ENCODE results near the gene SLC16A4.
A peak's percentile ranks its signal among the peaks of the same experiment; 100 is the strongest.

SLC16A4 gene

DNA sequence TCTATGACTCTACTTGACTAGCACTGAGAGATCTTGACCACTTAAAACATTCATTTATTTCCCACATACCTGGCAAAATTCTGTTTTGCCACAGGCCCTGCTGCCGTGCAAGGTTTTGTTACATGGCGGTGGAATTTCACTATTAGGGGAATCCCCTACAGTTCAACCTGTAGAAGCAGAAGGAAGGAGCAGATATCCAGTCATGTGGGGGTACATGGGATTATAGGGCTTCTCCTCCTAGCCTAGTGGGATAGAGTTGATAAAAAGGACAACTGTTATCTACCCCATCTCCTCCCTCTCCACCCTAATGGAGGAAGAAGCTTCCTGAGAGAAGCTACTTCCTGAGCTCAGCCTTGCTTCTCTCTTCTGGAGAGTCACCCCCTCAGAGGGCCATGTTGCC lies 42.4 kb upstream of the SLC16A4 start:
- no peak for TF ChIP-seq POLR2A (IDR thresholded peaks at IDR 0.05; ENCODE audit: extremely low read depth, insufficient read length)
- no peak for TF ChIP-seq MYC (IDR thresholded peaks at IDR 0.05; ENCODE audit: low read depth, low read length)
- TF ChIP-seq, protein P1, sequence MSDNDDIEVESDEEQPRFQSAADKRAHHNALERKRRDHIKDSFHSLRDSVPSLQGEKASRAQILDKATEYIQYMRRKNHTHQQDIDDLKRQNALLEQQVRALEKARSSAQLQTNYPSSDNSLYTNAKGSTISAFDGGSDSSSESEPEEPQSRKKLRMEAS (IDR thresholded peaks at IDR 0.05; ENCODE audit: low read depth, low read length) = no peak
- TF ChIP-seq, protein P2, sequence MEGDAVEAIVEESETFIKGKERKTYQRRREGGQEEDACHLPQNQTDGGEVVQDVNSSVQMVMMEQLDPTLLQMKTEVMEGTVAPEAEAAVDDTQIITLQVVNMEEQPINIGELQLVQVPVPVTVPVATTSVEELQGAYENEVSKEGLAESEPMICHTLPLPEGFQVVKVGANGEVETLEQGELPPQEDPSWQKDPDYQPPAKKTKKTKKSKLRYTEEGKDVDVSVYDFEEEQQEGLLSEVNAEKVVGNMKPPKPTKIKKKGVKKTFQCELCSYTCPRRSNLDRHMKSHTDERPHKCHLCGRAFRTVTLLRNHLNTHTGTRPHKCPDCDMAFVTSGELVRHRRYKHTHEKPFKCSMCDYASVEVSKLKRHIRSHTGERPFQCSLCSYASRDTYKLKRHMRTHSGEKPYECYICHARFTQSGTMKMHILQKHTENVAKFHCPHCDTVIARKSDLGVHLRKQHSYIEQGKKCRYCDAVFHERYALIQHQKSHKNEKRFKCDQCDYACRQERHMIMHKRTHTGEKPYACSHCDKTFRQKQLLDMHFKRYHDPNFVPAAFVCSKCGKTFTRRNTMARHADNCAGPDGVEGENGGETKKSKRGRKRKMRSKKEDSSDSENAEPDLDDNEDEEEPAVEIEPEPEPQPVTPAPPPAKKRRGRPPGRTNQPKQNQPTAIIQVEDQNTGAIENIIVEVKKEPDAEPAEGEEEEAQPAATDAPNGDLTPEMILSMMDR (IDR thresholded peaks at IDR 0.05; ENCODE audit: low read depth, low read length) = no peak
- no peak for DNase-seq (ENCODE audit: low read depth)
- no peak overlapping the region for H3K4me3 ChIP-seq (ENCODE audit: low read depth, low read length)

DNA sequence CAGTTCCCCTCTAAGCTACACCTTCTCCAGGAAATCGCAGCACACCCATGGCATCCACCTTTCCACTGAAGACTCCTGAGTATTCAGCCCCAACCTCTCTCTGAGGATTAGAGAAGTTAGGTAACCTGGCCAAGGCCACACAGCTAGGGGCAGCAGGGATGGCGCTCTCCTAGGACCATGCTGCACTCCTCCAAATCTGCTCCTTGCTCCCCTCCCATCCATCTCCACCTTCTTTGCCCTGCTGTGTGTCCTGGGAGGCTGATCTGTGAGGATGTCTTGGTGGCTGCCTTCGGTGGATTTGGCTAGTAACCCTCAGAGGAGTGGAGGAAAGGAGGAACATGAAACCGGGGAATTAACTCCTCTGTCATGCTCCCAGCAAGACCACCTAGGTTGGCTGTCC lies 40.1 kb upstream of the SLC16A4 start:
- DNase-seq (ENCODE audit: low read depth) = no peak

DNA sequence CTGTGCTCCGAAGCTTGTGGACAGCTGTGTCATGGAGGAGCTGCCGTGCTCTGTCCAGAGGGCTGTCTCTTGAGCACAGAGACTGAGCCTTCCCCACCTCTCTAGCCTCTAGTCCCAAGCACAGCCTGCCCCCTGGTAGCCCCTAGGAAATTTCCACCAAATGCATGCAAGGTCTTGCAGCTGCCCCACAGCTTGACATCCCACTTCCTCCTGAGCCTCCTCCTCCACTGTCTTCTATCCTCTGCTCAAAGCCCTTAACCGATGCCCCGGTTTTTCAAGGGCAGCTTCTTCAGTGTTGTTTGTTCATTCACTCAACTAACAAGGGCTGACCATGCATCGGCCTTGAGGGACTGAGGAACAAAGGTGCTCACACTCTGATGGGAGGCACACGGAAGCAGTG lies 39.5 kb upstream of the SLC16A4 start:
- TF ChIP-seq MYC (IDR thresholded peaks at IDR 0.05; ENCODE audit: low read depth, low read length) = no peak
- TF ChIP-seq, protein P2 (IDR thresholded peaks at IDR 0.05; ENCODE audit: low read depth, low read length) = no peak
- TF ChIP-seq, protein P1 (IDR thresholded peaks at IDR 0.05; ENCODE audit: low read depth, low read length) = no peak
- no peak for TF ChIP-seq POLR2A (IDR thresholded peaks at IDR 0.05; ENCODE audit: extremely low read depth, insufficient read length)
- DNase-seq (ENCODE audit: low read depth) = peak; percentile 57
- H3K4me3 ChIP-seq (ENCODE audit: low read depth, low read length) = peak overlapping the region; percentile 25

More for the DNA sequence above, 40.1 kb upstream of the SLC16A4 start:
- no peak for TF ChIP-seq POLR2A (IDR thresholded peaks at IDR 0.05; ENCODE audit: extremely low read depth, insufficient read length)
- TF ChIP-seq, protein P1 (IDR thresholded peaks at IDR 0.05; ENCODE audit: low read depth, low read length) = no peak
- no peak overlapping the region for H3K4me3 ChIP-seq (ENCODE audit: low read depth, low read length)

DNA sequence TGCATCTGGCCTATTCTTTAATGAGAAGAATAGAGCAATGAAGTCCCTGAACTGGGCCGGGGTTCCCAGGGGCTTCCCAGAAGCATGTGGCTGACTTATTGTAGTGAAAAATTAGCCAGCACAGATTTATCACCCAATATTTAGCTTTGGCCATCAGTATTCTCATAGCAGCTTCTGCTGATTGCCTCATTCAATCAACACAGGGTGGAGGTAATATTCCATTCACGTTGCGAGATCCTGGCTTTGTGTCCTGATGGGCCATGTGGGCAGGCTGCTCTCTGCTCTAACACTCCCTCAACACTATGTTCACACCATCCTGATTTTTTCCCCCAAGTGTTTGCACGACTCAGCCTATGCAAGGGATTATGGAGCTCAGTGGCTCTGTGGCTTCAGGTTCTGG lies 38.1 kb upstream of the SLC16A4 start:
- TF ChIP-seq, protein P2 (IDR thresholded peaks at IDR 0.05; ENCODE audit: low read depth, low read length) = no peak
- TF ChIP-seq POLR2A (IDR thresholded peaks at IDR 0.05; ENCODE audit: extremely low read depth, insufficient read length) = no peak
- TF ChIP-seq MYC (IDR thresholded peaks at IDR 0.05; ENCODE audit: low read depth, low read length) = no peak
- TF ChIP-seq, protein P1 (IDR thresholded peaks at IDR 0.05; ENCODE audit: low read depth, low read length) = no peak
- no peak for DNase-seq (ENCODE audit: low read depth)

DNA sequence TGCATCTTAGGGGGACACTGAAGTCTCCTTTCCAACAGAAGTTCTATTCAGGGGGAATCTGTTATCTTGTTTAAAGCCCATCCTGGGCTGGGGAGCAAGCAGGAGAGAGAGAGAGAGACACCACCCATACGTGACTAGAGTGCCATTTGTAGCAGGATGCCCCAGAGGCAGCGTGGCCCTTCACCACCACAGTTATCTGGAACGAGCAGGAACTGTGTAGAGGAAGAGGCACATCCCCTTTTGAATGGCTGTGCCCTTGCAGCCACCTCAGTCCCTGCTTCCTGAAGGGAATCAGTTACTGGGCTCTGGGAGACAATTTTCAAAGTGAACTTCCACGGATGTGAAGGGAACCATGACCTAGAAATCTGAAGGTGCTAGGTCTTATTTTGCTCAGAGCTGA lies 36.0 kb upstream of the SLC16A4 start:
- DNase-seq (ENCODE audit: low read depth) = no peak
- TF ChIP-seq POLR2A (IDR thresholded peaks at IDR 0.05; ENCODE audit: extremely low read depth, insufficient read length) (no peak), MYC (IDR thresholded peaks at IDR 0.05; ENCODE audit: low read depth, low read length) (no peak)
- TF ChIP-seq, protein P2 (IDR thresholded peaks at IDR 0.05; ENCODE audit: low read depth, low read length) = no peak
- TF ChIP-seq, protein P1 (IDR thresholded peaks at IDR 0.05; ENCODE audit: low read depth, low read length) = no peak

More for the DNA sequence above, 38.1 kb upstream of the SLC16A4 start:
- no peak overlapping the region for H3K4me3 ChIP-seq (ENCODE audit: low read depth, low read length)

DNA sequence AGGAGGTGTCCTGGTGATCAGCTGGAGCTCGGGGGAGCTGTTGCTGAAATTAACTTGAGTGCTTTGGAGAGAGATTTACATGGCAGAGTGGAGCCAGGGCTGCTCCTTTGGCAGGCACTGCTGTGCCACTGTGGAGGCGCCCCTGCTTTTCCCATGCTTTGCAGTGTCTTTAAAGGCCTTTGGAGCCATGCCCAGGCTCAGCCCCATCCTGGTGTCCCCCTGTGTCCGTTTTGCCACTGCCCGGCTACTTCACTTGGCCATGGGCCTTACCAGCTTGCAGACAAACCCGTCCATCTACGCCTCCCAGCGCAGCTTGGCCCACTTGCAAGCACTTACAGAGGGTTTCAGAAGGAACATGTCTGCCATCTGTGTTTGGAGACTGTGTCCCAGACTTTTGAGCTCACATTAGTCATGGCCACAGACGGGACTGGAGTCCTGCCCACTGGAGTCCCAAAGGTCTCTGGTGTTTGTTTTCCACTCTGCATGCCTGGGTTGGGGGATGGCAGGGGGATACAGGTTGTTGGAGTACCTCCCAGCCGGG lies 34.9 kb upstream of the SLC16A4 start:
- no peak for DNase-seq (ENCODE audit: low read depth)
- H3K4me3 ChIP-seq (ENCODE audit: low read depth, low read length) = no peak overlapping the region
- TF ChIP-seq, protein P2 (IDR thresholded peaks at IDR 0.05; ENCODE audit: low read depth, low read length) = no peak
- no peak for TF ChIP-seq POLR2A (IDR thresholded peaks at IDR 0.05; ENCODE audit: extremely low read depth, insufficient read length)
- TF ChIP-seq MYC (IDR thresholded peaks at IDR 0.05; ENCODE audit: low read depth, low read length) = no peak
- TF ChIP-seq, protein P1 (IDR thresholded peaks at IDR 0.05; ENCODE audit: low read depth, low read length) = no peak

More for the DNA sequence above, 36.0 kb upstream of the SLC16A4 start:
- H3K4me3 ChIP-seq (ENCODE audit: low read depth, low read length) = no peak overlapping the region

Data from NB4 (cell line).